ENCODE results near the gene FBXO15.

DNA sequence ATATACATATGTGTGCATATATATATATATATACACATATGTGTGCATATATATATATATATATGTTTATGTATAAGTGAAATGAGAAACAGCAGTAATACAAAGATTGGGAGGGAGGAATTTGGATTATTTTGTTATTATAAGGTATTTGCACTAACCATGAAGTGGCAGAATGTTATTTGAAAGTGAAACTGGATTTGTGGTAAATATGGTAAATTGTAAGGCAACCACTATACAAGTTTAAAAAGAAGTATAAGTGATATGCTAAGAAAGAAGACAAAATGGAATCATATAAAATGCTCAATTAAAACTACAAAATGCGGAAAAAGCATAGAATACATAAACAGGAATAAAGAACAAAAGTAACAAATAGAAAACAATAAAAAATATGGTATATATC lies 37.5 kb downstream of the FBXO15 start:
- TF ChIP-seq POLR2AphosphoS5 (IDR thresholded peaks at IDR 0.05) (no peak), POLR2A (IDR thresholded peaks at IDR 0.05) (no peak), EP300 (IDR thresholded peaks at IDR 0.05) (no peak)
- TF ChIP-seq, protein P1, sequence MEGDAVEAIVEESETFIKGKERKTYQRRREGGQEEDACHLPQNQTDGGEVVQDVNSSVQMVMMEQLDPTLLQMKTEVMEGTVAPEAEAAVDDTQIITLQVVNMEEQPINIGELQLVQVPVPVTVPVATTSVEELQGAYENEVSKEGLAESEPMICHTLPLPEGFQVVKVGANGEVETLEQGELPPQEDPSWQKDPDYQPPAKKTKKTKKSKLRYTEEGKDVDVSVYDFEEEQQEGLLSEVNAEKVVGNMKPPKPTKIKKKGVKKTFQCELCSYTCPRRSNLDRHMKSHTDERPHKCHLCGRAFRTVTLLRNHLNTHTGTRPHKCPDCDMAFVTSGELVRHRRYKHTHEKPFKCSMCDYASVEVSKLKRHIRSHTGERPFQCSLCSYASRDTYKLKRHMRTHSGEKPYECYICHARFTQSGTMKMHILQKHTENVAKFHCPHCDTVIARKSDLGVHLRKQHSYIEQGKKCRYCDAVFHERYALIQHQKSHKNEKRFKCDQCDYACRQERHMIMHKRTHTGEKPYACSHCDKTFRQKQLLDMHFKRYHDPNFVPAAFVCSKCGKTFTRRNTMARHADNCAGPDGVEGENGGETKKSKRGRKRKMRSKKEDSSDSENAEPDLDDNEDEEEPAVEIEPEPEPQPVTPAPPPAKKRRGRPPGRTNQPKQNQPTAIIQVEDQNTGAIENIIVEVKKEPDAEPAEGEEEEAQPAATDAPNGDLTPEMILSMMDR (IDR thresholded peaks at IDR 0.05): no peak
